Measurements from ENCODE around the gene POLA2. TPM values are rescaled to one million over a fixed set of nuclear protein-coding genes. Genes with fewer than 3 reads are reported as not detected.

The POLA2 gene
- total and polyA plus RNA-seq, 3 donors from 2014 or later = 21.9 to 27.6 (median 24.2) TPM

GRCh38 chr11:65338676-65339075 lies 76.9 kb downstream of the POLA2 start:
- Histone ChIP-seq H3K9me3 (no peaks in the 10 kb centered on the region), H3K27ac (no peak overlapping the region), H3K36me3 (ENCODE audit: low read depth, missing control alignments) (no peaks in the 10 kb centered on the region), H3K4me1 (peaks cover 12% of the 10 kb centered on the region), H3K27me3 (no peaks in the 10 kb centered on the region), H3K4me3 (no peak overlapping the region)
- TF ChIP-seq, protein P1, sequence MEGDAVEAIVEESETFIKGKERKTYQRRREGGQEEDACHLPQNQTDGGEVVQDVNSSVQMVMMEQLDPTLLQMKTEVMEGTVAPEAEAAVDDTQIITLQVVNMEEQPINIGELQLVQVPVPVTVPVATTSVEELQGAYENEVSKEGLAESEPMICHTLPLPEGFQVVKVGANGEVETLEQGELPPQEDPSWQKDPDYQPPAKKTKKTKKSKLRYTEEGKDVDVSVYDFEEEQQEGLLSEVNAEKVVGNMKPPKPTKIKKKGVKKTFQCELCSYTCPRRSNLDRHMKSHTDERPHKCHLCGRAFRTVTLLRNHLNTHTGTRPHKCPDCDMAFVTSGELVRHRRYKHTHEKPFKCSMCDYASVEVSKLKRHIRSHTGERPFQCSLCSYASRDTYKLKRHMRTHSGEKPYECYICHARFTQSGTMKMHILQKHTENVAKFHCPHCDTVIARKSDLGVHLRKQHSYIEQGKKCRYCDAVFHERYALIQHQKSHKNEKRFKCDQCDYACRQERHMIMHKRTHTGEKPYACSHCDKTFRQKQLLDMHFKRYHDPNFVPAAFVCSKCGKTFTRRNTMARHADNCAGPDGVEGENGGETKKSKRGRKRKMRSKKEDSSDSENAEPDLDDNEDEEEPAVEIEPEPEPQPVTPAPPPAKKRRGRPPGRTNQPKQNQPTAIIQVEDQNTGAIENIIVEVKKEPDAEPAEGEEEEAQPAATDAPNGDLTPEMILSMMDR (IDR thresholded peaks at IDR 0.05) = no peak
- no peak for TF ChIP-seq POLR2A (IDR thresholded peaks at IDR 0.05)
- intact Hi-C loops (cut with DNase I; ENCODE audit: low total_unique reads) = no loop called here
- 88 to 89% methylated on average over 7 of the region's 7 CpGs for WGBS, 2 donors
- DNase-seq = no peak

GRCh38 chr11:65340226-65340625 lies 78.5 kb downstream of the POLA2 start:
- H3K4me3 ChIP-seq = no peak overlapping the region
- H3K9me3 ChIP-seq = no peaks in the 10 kb centered on the region
- intact Hi-C loops (cut with DNase I; ENCODE audit: low total_unique reads) = no loop called here
- H3K27ac ChIP-seq = no peak overlapping the region
- H3K27me3 ChIP-seq = no peaks in the 10 kb centered on the region
- no peak for TF ChIP-seq POLR2A (IDR thresholded peaks at IDR 0.05)
- TF ChIP-seq, protein P1 (IDR thresholded peaks at IDR 0.05) = no peak
- peaks cover 4% of the 10 kb centered on the region for H3K4me1 ChIP-seq
- 80 to 91% methylated on average over 9 to 11 of the region's 11 CpGs for whole genome bisulfite sequencing, 2 donors
- DNase-seq = no peak
- H3K36me3 ChIP-seq (ENCODE audit: low read depth, missing control alignments) = no peaks in the 10 kb centered on the region

DNA sequence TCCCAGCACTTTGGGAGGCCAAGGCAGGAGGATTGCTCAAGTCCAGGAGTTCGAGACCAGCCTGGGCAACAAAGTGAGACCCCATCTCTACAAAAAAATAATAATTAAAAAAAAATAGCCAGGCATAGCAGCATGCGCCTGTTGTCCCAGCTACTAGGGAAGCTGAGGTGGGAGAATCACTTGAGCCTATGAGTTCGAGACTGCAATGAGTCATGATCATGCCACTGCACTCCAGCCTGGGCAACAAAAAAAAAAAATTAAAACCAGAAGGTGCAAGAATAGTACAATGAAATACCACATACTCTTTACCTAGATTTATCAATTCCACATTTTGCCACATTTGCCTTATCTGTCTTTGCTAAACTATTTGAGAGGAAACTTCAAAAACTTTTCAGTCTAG lies 80.1 kb downstream of the POLA2 start:
- no peaks in the 10 kb centered on the region for H3K36me3 ChIP-seq (ENCODE audit: low read depth, missing control alignments)
- 94 to 96% methylated on average over 3 of the region's 3 CpGs for WGBS, 2 donors
- no peak for DNase-seq

More for the DNA sequence above, 80.1 kb downstream of the POLA2 start:
- no peak overlapping the region for H3K4me3 ChIP-seq
- intact Hi-C loops (cut with DNase I; ENCODE audit: low total_unique reads) = no loop called here
- H3K27me3 ChIP-seq = no peaks in the 10 kb centered on the region
- no peak for TF ChIP-seq POLR2A (IDR thresholded peaks at IDR 0.05)
- TF ChIP-seq, protein P1 (IDR thresholded peaks at IDR 0.05) = no peak
- H3K27ac ChIP-seq = no peak overlapping the region
- H3K4me1 ChIP-seq = no peaks in the 10 kb centered on the region
- H3K9me3 ChIP-seq = no peaks in the 10 kb centered on the region

Other genes with a start within 250 kb of the POLA2 start
- gene ARL2, start 247.8 kb upstream of the POLA2 start, total RNA-seq = 100 to 1,000 TPM; 127 to 154 TPM
- 235 TPM for gene ARL2, start 247.8 kb upstream of the POLA2 start, polyA plus RNA-seq (ENCODE audit: insufficient read depth, low read depth, low replicate concordance)
- gene SNX15, start 234.5 kb upstream of the POLA2 start, total RNA-seq = 10 to 100 TPM; 17.0 to 22.5 TPM
- 15.6 TPM for gene SNX15, start 234.5 kb upstream of the POLA2 start, polyA plus RNA-seq (ENCODE audit: insufficient read depth, low read depth, low replicate concordance)
- gene SAC3D1, start 220.8 kb upstream of the POLA2 start, total RNA-seq = 10 to 100 TPM; 40.5 to 41.0 TPM
- gene SAC3D1, start 220.8 kb upstream of the POLA2 start, polyA plus RNA-seq (ENCODE audit: insufficient read depth, low read depth, low replicate concordance) = 63.5 TPM
- 10 to 100 TPM; 16.5 to 18.1 TPM for gene NAALADL1, start 203.4 kb upstream of the POLA2 start, total RNA-seq
- 16.0 TPM for gene NAALADL1, start 203.4 kb upstream of the POLA2 start, polyA plus RNA-seq (ENCODE audit: insufficient read depth, low read depth, low replicate concordance)
- gene CDCA5, start 177.9 kb upstream of the POLA2 start, total RNA-seq = 10 to 100 TPM; 28.5 to 50.9 TPM
- gene CDCA5, start 177.9 kb upstream of the POLA2 start, polyA plus RNA-seq (ENCODE audit: insufficient read depth, low read depth, low replicate concordance) = 93.3 TPM
- 10 to 100 TPM; 52.7 to 57.2 TPM for gene ZFPL1, start 177.7 kb upstream of the POLA2 start, total RNA-seq
- 70.6 TPM for gene ZFPL1, start 177.7 kb upstream of the POLA2 start, polyA plus RNA-seq (ENCODE audit: insufficient read depth, low read depth, low replicate concordance)
- gene VPS51, start 165.7 kb upstream of the POLA2 start, total RNA-seq = 100 to 1,000 TPM; 173 to 252 TPM
- 91.1 TPM for gene VPS51, start 165.7 kb upstream of the POLA2 start, polyA plus RNA-seq (ENCODE audit: insufficient read depth, low read depth, low replicate concordance)
- 10 to 100 TPM; 42.0 to 49.6 TPM for gene TM7SF2, start 150.1 kb upstream of the POLA2 start, total RNA-seq
- gene TM7SF2, start 150.1 kb upstream of the POLA2 start, polyA plus RNA-seq (ENCODE audit: insufficient read depth, low read depth, low replicate concordance) = 36.4 TPM
- gene ZNHIT2, start 144.3 kb upstream of the POLA2 start, total RNA-seq = 100 to 1,000 TPM in 1 of 2 donors, 10 to 100 TPM in 1; 64.2 to 119 TPM
- 47.3 TPM for gene ZNHIT2, start 144.3 kb upstream of the POLA2 start, polyA plus RNA-seq (ENCODE audit: insufficient read depth, low read depth, low replicate concordance)
- gene FAU, start 139.8 kb upstream of the POLA2 start, total RNA-seq = 100 to 1,000 TPM; 441 to 583 TPM
- gene FAU, start 139.8 kb upstream of the POLA2 start, polyA plus RNA-seq (ENCODE audit: insufficient read depth, low read depth, low replicate concordance) = 761 TPM
- gene MRPL49, start 139.6 kb upstream of the POLA2 start, total RNA-seq = 10 to 100 TPM; 82.8 to 87.7 TPM
- gene MRPL49, start 139.6 kb upstream of the POLA2 start, polyA plus RNA-seq (ENCODE audit: insufficient read depth, low read depth, low replicate concordance) = 53.9 TPM
- 10 to 100 TPM; 67.4 to 87.2 TPM for gene SYVN1, start 127.4 kb upstream of the POLA2 start, total RNA-seq
- 62.0 TPM for gene SYVN1, start 127.4 kb upstream of the POLA2 start, polyA plus RNA-seq (ENCODE audit: insufficient read depth, low read depth, low replicate concordance)
- gene SPDYC, start 91.7 kb upstream of the POLA2 start, total RNA-seq = 1 to 10 TPM; 1.2 TPM
- 0.80 TPM for gene SPDYC, start 91.7 kb upstream of the POLA2 start, polyA plus RNA-seq (ENCODE audit: insufficient read depth, low read depth, low replicate concordance)
- 10 to 100 TPM; 36.2 to 85.3 TPM for gene CAPN1, start 80.0 kb upstream of the POLA2 start, total RNA-seq
- 27.3 TPM for gene CAPN1, start 80.0 kb upstream of the POLA2 start, polyA plus RNA-seq (ENCODE audit: insufficient read depth, low read depth, low replicate concordance)
- 1 to 10 TPM; 3.5 to 4.4 TPM for gene CDC42EP2, start 52.9 kb downstream of the POLA2 start, total RNA-seq
- 5.1 TPM for gene CDC42EP2, start 52.9 kb downstream of the POLA2 start, polyA plus RNA-seq (ENCODE audit: insufficient read depth, low read depth, low replicate concordance)
- 10 to 100 TPM; 86.8 to 91.2 TPM for gene DPF2, start 71.9 kb downstream of the POLA2 start, total RNA-seq
- 94.5 TPM for gene DPF2, start 71.9 kb downstream of the POLA2 start, polyA plus RNA-seq (ENCODE audit: insufficient read depth, low read depth, low replicate concordance)
- gene TIGD3, start 92.8 kb downstream of the POLA2 start, total RNA-seq = 1 to 10 TPM; 5.3 to 7.6 TPM
- gene TIGD3, start 92.8 kb downstream of the POLA2 start, polyA plus RNA-seq (ENCODE audit: insufficient read depth, low read depth, low replicate concordance) = 7.1 TPM
- 10 to 100 TPM; 10.1 to 10.6 TPM for gene SLC25A45, start 120.7 kb downstream of the POLA2 start, total RNA-seq
- gene SLC25A45, start 120.7 kb downstream of the POLA2 start, polyA plus RNA-seq (ENCODE audit: insufficient read depth, low read depth, low replicate concordance) = 8.0 TPM
- 100 to 1,000 TPM in 1 of 2 donors, 10 to 100 TPM in 1; 92.5 to 118 TPM for gene FRMD8, start 124.7 kb downstream of the POLA2 start, total RNA-seq
- 31.4 TPM for gene FRMD8, start 124.7 kb downstream of the POLA2 start, polyA plus RNA-seq (ENCODE audit: insufficient read depth, low read depth, low replicate concordance)
- gene NEAT1, start 160.8 kb downstream of the POLA2 start, total RNA-seq = 100 to 1,000 TPM; 230 to 243 TPM
- 189 TPM for gene NEAT1, start 160.8 kb downstream of the POLA2 start, polyA plus RNA-seq (ENCODE audit: insufficient read depth, low read depth, low replicate concordance)
- 1,000 to 10,000 TPM; 8,109 to 9,314 TPM for gene MALAT1, start 237.1 kb downstream of the POLA2 start, total RNA-seq
- gene MALAT1, start 237.1 kb downstream of the POLA2 start, polyA plus RNA-seq (ENCODE audit: insufficient read depth, low read depth, low replicate concordance) = 26.7 TPM

All from testis (tissue), 3 donors.